GM18951 (cell line): ENCODE data around the gene SRGAP3.

Source experiments
- POLR2A ChIP-seq: IDR thresholded peaks from 4 replicates; pipeline ENCODE4 v1.6.1; 2011; ENCODE audit warnings: mild to moderate bottlenecking; ENCODE audit not compliant: insufficient read length, insufficient read depth; ENCODE audit errors: extremely low read depth
- in situ Hi-C: fragments of 300-500 bp; cut with MboI; formaldehyde crosslinking; loops from one replicate; pipeline ENCODE4 v1.12.0; 2022; ENCODE audit warnings: low sequenced_read_pairs, mixed read lengths, inconsistent platforms; ENCODE audit not compliant: unreplicated experiment

SRGAP3 gene

DNA sequence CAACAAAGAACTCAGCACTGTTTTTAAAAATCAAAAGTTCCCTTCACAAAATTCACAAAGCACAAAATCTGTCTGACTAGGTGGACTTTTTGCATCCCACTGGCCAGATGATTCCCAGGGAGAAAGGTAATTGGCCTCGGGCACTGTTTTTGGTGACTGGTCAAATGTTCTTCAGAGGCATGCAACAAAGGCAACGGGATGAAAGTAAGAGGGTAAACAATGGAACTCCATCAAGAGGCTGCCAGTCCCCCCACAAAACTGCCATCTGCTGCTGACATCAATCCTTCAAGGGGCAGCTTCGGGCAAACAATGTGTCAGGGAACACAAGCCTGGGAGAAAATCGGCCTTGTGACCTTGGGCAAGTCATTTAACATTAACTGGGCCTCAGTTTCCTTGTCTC lies 3.3 kb downstream of the SRGAP3 start:
- in situ Hi-C loops = no loop called here
- TF ChIP-seq POLR2A = no peak

DNA sequence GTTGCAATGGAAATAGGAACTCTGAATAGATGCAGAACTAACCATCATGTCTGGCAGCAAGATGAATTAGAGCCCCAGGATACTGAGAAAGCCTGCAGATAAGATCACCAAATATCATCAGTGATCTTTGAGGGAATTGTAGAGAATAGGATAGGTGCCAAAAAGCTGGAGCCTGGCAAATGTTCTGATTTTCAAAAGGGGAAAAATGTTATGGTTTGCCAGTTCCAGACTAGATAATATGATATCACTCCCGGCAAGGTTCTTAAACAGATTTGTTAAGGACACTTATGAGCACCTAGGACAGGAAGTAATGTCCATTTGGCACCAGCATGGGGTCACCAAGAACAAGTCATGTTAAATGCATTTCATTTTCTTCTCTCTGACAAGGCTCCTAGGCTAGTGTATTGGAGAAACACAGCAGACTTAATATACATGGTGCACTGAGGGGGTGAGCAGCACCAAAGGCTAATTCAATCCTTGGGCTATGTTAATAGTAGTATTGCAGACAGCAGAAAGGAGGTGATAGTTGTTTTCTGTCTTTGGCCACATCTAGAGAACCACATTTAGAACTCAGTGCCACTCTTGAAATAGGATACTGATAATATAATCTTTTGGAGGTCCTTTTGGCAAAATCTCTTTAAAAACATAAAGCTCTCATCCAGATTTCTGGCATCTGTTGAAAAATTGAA lies 4.8 kb downstream of the SRGAP3 start:
- no peak for TF ChIP-seq POLR2A
- in situ Hi-C loops = no loop called here

GRCh38 chr3:9241956-9242355 lies 7.5 kb downstream of the SRGAP3 start:
- in situ Hi-C loops = no loop called here
- no peak for TF ChIP-seq POLR2A

DNA sequence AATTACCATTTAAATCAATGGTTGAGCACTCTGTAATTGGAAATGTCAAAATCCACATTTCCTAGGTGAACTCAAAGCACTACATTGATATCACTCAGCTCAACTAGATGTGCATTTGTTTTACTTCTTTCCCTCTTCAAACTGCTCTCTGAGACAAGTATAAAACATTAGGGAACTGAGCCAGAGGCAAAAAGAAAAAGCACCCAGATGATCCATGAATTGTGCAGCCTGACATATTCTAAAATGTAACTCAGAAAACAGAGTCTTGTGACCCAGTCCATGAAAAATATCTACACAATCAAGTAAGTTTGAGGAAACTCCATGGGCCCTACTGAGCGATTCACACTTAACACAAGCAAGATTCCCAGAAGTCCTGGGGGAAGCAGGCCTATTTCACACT lies 9.8 kb downstream of the SRGAP3 start:
- in situ Hi-C loops = no loop called here
- no peak for TF ChIP-seq POLR2A

GRCh38 chr3:9238721-9239295 lies 10.6 kb downstream of the SRGAP3 start:
- in situ Hi-C loops = no loop called here
- no peak for TF ChIP-seq POLR2A

GRCh38 chr3:9238276-9238675 lies 11.2 kb downstream of the SRGAP3 start:
- no peak for TF ChIP-seq POLR2A
- in situ Hi-C loops = no loop called here

- no peak for TF ChIP-seq POLR2A
- in situ Hi-C loops = no loop called here
These were observed 15.4 kb downstream of the SRGAP3 start for GRCh38 chr3:9233814-9234600.

GRCh38 chr3:9233101-9233500 lies 16.3 kb downstream of the SRGAP3 start:
- TF ChIP-seq POLR2A = no peak
- in situ Hi-C loops = no loop called here

DNA sequence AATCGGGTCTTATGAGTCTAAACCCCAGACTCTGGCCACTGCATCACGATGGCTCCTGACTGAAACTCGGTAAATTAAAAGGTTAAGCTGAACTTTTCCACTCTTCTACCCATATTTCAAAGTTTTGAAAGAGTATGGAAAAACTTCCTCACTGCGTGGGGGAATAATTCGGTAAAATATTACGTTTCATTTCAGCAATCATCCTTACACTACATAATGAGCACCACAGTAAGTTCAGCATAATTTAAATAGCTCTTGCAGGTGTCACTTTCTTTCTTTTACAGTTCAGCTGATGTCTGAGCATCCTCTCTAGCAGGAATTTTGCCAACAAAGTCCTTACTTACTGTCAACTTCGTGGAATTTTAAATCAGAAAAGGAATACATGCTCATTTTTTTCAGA lies 17.5 kb downstream of the SRGAP3 start:
- in situ Hi-C loops = no loop called here
- TF ChIP-seq POLR2A = no peak

- TF ChIP-seq POLR2A = no peak
- in situ Hi-C loops = no loop called here
These were observed 18.0 kb downstream of the SRGAP3 start for GRCh38 chr3:9231471-9231870.

DNA sequence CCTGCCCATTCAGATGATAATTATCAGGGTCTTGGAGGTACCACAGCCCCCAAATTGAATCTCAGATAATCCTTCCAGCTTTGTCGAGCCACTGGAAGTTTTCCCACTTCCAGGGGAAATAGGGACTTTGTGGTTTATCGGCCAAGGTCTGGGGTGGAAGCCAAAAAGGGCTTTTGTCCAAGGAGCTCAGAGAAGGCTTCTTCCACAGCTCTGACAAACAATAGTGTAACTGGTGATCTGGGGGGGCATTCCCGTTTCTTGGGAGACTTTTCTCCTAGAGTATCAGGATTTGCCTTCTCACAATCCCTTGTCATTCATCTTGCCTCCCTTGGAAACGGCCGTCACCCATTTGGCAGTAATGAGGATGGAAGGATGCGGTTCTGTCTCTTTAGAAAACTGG lies 18.4 kb downstream of the SRGAP3 start:
- in situ Hi-C loops = no loop called here
- no peak for TF ChIP-seq POLR2A

GRCh38 chr3:9230596-9230995 lies 18.9 kb downstream of the SRGAP3 start:
- TF ChIP-seq POLR2A = no peak
- in situ Hi-C loops = no loop called here

DNA sequence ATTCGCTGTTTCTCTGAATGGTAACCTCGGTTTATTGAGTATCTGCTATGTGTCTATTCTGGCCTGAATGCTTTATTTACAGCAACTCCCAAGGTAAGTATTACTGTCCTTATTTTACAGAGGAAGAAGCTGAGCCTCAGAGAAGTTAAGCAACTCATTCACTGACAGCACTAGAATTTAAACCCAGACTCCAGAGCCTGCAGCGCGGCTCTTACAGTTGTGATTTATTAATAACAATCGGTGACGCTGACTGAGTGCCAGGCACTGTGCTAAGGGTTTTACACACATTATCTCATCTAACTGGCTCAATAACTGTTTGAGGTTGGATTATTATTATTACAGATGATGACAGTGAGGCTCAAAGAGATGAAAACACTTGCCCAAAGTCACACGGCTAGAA lies 19.6 kb downstream of the SRGAP3 start:
- in situ Hi-C loops = no loop called here
- TF ChIP-seq POLR2A = no peak

GRCh38 chr3:9229325-9229724 lies 20.1 kb downstream of the SRGAP3 start:
- TF ChIP-seq POLR2A = no peak
- in situ Hi-C loops = no loop called here
